ENCODE results near the gene ABCD1. TPM values are rescaled to one million over a fixed set of nuclear protein-coding genes. Genes with fewer than 3 reads are reported as not detected.

Gene ABCD1
- total RNA-seq, 2 donors from 2014 or later, result 11.5 to 15.0 TPM

- intact Hi-C loops (cut with DNase I), result no loop called here
- DNase-seq, result peak; percentile 24
- ATAC-seq, result no peak
These were observed 42.4 kb downstream of the ABCD1 start for GRCh38 chrX:153766871-153767673.

DNA sequence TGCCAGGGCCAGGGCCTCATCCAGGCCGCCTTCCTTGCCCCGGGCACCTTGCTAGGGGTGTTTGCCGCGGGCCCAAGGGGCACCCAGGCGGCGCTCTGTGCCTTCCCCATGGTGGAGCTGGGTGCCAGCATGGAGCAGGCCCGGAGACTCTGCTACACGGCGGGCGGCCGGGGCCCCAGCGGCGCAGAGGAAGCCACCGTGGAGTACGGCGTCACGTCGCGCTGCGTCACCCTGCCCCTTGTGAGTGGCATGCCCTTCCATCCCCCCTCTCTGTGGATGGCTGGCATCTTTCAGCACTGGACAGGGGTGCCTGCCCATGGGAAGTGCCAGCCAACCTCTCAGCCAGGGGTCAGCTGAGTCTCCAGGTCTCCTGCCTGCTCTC is 43.0 kb downstream of the ABCD1 start:
- intact Hi-C loops (cut with DNase I), result no loop called here
- ATAC-seq, result no peak
- DNase-seq, result no peak

DNA sequence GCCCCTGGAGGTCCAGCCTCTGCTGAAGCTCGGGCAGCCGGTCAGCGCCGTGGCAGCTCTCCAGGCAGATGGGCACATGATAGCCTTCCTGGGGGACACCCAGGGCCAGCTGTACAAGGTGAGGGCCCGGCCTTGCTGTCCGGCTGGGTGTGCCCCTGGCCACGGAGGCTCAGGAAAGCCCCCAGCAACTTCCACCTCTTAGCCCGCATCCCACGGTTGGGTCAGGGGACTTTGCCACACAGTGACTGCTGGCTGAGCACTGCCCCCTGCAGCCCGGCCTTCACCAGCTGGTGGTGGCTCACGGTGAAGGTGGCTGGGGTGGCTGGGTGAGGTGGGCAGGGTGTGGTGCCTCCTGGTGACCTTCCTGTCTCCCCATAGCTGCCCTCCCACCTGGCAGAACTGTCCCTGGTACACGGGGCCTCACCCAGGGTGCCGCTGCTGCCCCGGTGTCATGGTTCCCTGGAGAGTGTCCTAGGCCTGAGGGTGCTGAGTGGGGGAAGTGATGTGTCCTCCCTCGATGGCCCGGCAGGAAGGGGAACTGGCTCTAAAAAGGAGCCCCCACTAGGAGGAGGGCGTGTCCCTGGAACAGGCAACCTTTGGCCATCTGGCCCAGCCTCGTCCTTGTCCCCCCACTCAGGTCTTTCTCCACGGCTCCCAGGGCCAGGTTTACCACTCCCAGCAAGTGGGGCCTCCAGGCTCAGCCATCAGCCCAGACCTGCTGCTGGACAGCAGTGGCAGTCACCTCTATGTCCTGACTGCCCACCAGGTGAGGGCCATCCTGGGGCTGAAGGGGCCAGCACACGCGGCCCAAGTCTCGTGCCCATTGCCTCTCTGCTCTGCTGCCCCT is 43.9 kb downstream of the ABCD1 start:
- no peak for ATAC-seq
- intact Hi-C loops (cut with DNase I), result no loop called here
- DNase-seq, result no peak

GRCh38 chrX:153769158-153769864 is 44.7 kb downstream of the ABCD1 start:
- ATAC-seq (no peak), DNase-seq (no peak)
- intact Hi-C loops (cut with DNase I), result no loop called here

- DNase-seq, result no peak
- intact Hi-C loops (cut with DNase I), result no loop called here
- ATAC-seq, result no peak
These were observed 45.4 kb downstream of the ABCD1 start for GRCh38 chrX:153769865-153770600.

GRCh38 chrX:153770601-153771414 is 46.2 kb downstream of the ABCD1 start:
- ATAC-seq, result no peak
- intact Hi-C loops (cut with DNase I), result no loop called here
- DNase-seq, result no peak

- no peak for ATAC-seq
- no peak for DNase-seq
- intact Hi-C loops (cut with DNase I), result no loop called here
These were observed 47.0 kb downstream of the ABCD1 start for GRCh38 chrX:153771415-153772315.

GRCh38 chrX:153772316-153773217 is 47.9 kb downstream of the ABCD1 start:
- ATAC-seq (no peak), DNase-seq (no peak)
- intact Hi-C loops (cut with DNase I), result no loop called here

DNA sequence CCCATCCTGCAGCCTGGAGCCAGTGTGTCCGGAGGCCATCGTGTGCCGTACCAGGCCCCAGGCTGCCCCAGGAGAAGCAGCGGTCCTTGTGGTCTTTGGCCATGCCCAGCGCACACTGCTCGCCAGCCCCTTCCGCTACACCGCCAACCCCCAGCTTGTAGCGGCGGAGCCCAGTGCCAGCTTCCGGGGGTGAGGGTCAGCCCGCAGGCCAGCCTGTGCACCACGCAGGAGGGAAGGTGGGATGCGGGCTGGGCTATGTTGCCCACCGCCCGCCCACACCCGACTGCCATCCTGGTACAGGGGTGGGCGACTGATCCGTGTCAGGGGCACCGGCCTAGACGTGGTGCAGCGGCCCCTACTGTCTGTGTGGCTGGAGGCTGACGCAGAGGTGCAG is 48.6 kb downstream of the ABCD1 start:
- intact Hi-C loops (cut with DNase I), result no loop called here
- DNase-seq (peak; percentile 12), ATAC-seq (no peak)

DNA sequence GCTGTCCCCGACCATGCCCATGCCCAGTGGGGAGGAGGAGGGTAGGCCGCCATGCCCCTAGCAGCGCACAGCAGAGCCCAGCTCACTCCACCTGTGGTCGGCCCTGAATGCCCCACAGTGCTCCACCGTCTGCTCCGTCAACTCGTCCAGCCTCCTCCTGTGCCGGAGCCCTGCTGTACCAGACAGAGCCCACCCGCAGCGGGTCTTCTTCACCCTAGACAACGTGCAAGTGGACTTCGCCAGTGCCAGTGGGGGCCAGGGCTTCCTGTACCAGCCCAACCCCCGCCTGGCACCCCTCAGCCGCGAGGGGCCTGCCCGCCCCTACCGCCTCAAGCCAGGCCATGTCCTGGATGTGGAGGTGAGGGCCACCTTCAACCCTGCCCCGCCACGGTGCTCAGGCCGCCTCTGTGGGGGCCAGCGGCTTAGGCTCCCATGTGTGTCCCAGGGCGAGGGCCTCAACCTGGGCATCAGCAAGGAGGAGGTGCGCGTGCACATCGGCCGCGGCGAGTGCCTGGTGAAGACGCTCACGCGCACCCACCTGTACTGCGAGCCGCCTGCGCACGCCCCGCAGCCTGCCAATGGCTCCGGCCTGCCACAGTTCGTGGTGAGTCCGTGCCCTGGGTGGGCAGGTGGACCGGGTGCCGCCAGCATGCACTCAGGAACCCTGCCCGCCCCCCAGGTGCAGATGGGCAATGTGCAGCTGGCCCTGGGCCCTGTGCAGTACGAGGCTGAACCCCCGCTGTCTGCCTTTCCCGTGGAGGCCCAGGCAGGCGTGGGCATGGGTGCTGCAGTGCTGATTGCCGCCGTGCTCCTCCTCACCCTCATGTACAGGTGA is 49.3 kb downstream of the ABCD1 start:
- intact Hi-C loops (cut with DNase I), result no loop called here
- DNase-seq, result peak; percentile 17
- no peak for ATAC-seq

DNA sequence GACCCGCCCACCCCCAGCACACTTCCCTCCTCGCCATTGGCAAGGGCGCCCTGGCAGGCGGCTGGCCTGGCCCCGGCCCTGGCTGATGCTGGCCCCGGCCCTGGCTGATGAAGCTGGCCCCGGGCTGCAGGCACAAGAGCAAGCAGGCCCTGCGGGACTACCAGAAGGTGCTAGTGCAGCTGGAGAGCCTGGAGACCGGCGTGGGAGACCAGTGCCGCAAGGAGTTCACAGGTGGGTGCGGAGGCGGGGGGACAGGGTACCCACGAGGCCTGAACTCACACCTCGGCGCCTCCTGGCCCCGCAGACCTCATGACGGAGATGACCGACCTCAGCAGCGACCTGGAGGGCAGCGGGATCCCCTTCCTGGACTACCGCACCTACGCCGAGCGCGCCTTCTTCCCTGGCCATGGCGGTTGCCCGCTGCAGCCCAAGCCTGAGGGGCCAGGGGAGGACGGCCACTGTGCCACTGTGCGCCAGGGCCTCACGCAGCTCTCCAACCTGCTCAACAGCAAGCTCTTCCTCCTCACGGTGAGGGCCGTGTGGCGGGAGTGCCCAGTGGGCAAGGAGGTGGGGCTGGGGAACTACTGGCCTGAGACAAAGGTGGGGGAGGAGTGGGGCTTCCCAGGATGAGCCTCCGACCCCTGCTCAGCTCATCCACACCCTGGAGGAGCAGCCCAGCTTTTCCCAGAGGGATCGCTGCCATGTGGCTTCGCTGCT is 50.1 kb downstream of the ABCD1 start:
- no peak for ATAC-seq
- intact Hi-C loops (cut with DNase I), result no loop called here
- DNase-seq, result peak; percentile 18

DNA sequence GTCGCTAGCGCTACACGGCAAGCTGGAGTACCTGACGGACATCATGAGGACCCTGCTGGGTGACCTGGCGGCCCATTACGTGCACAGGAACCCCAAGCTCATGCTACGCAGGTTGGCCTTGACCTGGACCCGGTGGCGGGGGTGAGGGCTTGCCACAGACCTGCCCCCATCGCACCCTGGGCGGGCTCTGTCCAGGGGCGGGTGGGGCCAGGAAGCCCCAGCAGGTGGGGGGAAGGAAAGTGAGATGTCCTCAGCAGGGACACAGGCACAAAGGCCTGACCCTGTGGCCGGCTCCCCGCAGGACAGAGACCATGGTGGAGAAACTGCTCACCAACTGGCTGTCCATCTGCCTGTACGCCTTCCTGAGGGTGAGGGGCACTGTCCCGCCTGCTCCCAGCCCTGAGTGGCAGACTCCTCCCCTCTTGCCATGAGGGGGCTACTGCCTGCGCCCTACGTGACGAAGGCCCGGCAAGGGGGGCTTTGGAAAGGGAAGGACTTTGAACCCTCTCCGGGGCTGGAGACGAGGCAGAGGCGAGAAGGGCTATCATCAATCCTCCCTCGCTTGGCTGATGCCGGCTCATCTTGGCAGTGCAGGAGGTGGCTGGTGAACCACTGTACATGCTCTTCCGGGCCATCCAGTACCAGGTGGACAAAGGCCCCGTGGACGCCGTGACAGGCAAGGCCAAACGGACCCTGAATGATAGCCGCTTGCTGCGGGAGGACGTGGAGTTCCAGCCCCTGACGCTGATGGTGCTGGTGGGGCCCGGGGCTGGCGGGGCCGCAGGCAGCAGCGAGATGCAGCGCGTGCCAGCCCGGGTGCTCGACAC is 50.9 kb downstream of the ABCD1 start:
- intact Hi-C loops (cut with DNase I), result no loop called here
- ATAC-seq, result no peak
- DNase-seq, result peak; percentile 16

DNA sequence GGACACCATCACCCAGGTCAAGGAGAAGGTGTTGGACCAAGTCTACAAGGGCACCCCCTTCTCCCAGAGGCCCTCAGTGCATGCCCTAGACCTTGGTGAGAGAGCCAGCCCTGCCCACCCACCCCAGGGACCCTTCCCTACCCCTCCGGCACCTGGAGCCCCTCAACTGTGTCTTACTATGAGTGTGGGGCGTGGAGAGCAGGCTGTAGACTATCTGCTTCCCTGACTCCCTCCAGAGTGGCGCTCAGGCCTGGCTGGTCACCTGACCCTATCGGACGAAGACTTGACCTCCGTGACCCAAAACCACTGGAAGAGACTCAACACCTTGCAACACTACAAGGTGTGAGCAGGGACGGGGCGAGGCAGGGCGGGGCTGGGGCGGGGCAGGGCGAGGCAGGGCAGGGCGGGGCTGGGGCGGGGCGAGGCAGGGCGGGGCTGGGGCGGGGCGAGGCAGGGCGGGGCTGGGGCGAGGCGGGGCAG is 51.5 kb downstream of the ABCD1 start:
- ATAC-seq, result no peak
- intact Hi-C loops (cut with DNase I), result no loop called here
- DNase-seq, result no peak

DNA sequence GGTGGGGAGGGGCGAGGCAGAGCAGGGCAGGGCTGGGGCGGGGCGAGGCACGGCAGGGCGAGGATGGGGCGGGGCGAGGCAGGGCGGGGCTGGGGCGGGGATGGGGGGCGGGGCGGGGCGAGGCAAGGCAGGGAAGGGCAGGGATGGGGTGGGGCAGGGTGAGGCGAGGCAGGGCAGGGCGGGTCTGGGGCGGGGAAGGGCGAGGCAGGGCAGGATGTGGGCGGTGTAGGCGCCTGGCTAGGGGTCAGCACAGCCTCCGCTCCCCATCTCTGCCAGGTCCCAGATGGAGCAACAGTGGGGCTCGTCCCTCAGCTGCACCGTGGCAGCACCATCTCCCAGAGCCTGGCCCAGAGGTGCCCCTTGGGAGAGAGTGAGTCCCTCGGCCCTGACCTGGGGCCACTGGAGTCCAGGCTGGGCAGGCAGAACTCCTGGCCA is 52.0 kb downstream of the ABCD1 start:
- DNase-seq (peak; percentile 16), ATAC-seq (no peak)
- intact Hi-C loops (cut with DNase I), result no loop called here
